GM21367 (cell line): ENCODE data around the gene EEF1AKMT3.
A peak's percentile ranks its signal among the peaks of the same experiment; 100 is the strongest.
"Not testable (repeated sequence)": the region's sequence is repeated elsewhere in the genome, so short reads cannot be mapped to it uniquely, and the experiment has no call there.

ENCODE experiments used
- ATAC-seq: cut with Tn5 transposase; IDR thresholded peaks from one replicate; pipeline ENCODE4 v1.9.1; 2021; ENCODE audit not compliant: unreplicated experiment

Gene EEF1AKMT3

DNA sequence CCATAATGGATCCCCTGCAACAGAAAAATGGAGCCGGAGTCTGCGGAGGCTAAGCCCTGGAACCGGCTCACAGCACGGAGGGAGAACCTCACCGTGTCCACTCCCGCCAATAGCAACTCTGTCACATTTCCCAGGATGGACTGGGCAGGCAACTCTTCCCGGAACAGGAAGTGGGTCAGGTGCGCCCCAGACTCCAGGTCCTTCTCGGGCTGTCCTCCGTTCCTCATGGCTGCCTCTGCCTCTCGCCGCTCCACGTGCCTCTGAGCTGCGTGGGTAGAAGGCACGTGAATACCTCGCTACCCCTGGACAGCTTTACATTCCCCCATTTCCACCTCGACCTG lies 7.8 kb upstream of the EEF1AKMT3 start:
- peak; percentile 16 for ATAC-seq

GRCh38 chr12:57765003-57765697 lies 7.3 kb upstream of the EEF1AKMT3 start:
- ATAC-seq, result peak; percentile 50

GRCh38 chr12:57765698-57766463 lies 6.5 kb upstream of the EEF1AKMT3 start:
- ATAC-seq, result no peak

DNA sequence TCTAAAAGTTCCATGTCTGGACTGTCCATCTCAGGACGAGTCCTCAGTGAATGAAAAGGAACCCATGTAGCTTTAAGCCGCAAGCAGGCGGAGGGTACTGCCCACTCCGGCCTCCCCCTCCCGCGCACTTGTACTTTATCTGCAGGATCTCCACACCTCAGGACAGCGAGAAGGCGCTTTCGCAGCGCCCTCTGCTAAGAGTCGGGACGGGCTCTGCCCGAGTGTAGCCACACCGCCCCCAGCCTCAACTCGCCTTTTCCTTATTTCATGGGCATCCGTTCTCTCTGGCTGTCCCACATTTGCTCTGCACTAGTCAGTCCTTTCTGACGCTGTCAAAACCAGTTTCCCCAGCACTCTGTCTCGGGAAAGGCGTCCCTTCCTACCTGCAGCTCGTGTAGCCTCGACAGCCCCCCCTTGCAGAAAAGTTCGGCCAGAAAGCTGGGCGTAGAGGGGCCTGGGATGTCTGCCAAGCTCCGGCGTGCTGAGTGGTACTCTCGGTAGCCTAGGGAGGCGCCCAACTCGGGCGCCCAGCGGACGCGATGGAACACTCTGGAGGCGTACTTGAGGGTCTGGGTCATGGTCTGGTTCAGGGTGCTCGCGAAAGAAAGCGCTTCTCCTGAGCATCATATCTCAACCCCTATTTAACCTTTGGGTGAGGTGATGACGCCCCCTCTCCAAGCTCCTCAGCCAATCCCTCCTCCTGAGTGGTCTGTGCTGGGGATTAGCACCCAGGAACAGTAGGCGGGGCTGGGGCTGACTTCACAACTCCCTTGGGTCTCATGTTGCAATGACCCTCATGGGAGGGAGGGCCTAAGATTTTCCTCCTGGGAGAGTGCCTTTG lies 5.7 kb upstream of the EEF1AKMT3 start, which contains the start of gene CYP27B1:
CYP27B1 (minus strand) TSS at position 615 of the 841 bp plus-strand sequence; CDS start at position 578, 37 bp downstream.
- ATAC-seq, result no peak

DNA sequence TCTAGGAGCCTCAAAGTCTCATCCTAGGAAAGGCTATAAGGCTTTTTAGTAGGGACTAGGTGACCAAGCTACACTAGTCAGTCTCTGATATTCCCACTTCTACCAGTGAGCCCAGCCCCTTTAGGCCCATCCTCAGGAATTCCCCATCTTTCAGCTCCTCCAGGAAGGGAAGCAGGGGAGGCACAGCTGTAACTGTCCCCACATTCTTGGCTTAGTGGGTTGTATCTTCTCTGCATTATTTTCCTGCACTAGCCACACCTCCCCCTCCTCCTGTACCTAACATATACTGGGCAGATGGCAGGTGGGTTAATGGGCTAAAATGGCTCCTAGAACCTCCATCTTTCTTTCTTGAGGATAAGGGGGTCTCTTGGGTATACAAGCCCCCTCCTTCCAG lies 5.1 kb upstream of the EEF1AKMT3 start:
- no peak for ATAC-seq

DNA sequence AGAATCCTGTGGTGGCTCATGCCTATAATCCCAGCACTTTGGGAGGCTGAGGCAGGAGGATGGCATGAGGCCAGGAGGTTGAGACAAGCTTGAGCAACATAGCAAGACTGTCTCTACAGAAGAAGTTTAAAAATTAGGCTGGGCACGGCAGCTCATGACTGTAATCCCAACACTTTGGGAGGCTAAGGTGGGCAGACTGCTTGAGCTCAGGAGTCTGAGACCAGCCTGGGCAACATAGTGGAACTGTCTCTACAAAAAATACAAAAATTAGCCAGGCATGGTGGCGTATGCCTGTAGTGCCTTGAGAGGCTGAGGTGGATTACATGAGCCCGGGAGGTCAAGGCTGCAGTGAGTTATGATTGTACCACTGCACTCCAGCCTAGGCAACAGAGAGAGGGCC lies 4.5 kb upstream of the EEF1AKMT3 start:
- no peak for ATAC-seq

DNA sequence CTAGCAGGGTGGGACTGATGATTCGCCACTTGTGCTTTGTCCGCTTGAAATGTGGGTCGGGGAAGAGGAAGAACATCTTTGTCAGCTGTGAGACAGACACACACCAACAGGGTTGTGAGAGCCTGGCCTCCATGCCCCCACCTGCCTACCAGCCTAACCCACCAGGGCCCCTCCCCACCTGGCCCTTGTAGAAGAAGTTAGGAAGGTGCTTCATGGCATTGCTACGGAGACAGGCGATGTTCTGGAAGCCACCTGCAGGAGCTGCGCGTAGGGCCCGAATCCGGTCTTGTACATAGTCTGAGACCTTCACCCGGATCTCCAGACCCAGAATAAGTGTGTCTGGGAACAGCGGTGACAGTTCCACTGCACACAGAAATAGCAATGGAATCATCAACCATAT lies 2.8 kb upstream of the EEF1AKMT3 start:
- no peak for ATAC-seq

DNA sequence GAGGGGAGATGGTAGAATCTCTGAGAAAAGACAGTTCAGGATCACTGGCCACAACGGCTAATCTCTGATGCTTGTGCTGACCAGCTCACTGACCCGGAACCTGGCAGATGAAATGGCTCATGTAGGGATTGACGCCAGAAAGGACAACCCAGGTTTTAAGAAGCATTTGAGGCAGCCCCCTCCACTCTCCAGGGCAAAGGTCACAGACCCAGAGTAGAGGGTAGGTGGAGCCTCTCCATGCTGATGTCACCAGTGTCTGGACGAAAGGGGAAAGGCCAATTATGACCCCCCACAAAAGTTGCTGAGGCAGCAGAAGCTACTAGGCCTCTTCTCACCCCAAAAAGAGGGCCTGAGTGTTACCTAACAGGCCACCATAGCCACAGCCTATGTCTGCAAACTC lies 1.7 kb upstream of the EEF1AKMT3 start:
- no peak for ATAC-seq

DNA sequence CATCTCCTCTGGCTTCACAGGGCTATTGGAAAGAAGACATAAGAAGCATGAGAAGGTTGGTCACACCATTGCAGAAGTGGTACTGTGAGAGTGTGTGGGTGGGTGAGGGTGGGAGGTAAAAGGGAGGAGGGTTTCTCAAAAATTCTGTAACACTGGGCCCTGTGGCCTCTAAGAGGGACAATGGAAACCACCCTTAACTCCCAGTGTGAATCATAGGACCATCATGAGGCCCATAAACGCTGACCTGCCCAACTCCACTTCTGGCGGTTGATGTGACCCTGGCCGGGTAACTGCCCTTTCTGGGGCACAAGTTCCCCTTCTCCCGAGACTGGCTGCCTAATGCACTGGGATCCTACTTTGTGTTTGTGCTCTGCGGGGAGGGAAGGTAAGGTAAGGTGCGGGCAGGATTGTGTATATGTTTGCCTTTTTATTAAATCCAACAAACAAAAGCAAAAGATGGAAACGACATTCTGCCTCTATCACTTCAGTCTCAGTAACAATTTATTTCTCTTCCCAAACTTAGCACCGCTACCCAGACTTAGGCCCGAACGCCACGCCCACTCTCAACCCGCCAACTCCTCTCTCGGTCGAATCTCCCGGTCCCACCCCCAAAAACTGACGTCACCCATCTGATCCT lies 1.1 kb upstream of the EEF1AKMT3 start:
- peak; percentile 54 for ATAC-seq

DNA sequence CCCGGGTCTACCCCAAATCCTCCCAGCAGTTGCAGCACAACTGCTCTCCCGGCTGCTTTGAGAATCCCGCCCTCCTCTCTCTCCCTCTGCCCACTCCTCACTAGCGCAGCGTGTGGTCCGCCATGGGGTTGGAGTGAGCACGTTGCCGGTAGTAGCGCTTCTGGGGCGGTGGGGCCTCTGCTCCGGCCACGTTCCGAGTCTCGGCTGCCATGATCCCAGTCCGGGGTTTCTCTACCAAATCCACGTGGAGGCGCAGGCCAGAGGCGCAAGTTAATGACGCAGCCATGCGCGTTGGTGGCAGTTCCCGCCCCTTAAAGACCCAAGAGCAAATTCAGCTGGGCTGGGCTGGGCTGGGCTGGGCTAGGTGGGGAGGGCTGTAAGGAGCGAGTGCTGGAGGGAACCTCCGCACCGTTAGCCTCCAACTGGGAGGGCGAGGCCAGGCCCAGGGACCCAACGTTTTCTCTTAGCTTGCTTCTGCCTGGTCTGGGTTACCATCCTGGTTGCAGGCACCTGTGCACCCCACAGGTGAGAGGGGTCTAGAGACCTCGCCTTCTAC lies 463 bp upstream of the EEF1AKMT3 start, which contains the start of gene METTL1:
METTL1 (minus strand) TSS at position 233 of the 556 bp plus-strand sequence; CDS start at position 211, 22 bp downstream.
- peak; percentile 72 for ATAC-seq

DNA sequence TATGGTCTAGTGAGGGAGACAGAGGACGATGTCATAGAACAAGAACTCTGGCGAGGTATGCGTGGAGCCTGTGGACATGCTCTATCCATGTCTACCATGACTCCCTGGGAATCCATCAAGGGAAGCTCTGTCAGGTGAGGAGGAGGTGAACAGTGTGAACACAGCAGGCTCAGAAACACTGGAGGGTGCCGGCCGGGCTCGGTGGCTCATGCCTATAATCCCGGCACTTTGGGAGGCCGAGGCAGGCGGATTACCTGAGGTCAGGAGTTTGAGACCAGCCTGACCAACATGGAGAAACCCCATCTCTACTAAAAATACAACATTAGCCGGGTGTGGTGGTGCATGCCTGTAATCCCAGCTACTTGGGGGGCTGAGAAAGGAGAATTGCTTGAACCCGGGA lies 2.2 kb downstream of the EEF1AKMT3 start:
- ATAC-seq, result not testable (repeated sequence)

DNA sequence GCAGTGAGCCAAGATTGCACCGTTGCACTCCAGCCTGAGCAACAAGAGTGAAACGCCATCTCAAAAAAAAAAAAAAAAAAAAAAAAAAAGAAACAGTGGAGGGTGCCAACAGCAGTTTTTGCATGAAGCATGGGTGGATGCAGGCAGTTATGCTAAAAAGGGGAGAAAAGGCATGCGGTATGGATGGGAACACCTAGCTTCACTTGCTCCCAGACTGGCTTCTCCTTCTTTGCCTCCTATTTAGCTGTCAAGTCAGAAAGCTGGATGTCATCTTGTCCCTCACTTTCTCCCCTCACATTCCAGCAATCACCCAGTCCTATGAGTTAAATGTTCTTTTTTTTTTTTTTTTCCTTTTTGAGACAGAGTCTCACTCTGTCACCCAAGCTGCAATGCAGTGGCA lies 2.6 kb downstream of the EEF1AKMT3 start:
- ATAC-seq, result no peak

DNA sequence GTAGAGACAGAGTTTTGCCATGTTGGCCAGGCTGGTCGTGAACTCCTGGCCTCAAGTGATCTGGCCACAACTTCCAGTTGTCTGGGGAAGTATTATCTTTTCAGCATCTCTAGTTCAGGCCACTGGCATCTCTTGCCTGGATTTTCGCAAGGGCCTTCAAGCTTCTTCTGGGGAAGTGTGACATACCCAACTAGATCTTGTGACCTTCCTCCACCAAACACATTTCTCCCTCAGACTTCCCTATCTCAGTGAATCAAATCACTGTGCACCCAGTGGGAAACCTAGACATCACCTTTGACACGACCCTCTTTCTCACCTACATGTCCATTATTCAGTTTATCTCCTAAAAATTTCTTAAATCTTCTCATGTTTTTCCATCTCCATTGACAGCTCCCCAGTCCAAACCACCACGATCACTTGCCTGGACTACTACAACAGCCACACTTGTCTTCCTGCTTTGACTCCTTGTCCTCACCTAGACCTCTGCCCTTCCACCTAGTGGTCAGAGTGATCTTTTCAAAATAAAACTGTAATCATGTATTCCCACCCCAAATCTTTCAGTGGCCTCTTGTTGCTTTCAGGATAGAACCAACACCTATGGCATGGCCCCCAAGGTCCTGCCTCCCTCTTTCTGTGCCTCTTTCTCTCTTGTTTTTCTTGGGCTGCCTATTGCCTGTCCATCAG lies 3.3 kb downstream of the EEF1AKMT3 start:
- ATAC-seq, result no peak

DNA sequence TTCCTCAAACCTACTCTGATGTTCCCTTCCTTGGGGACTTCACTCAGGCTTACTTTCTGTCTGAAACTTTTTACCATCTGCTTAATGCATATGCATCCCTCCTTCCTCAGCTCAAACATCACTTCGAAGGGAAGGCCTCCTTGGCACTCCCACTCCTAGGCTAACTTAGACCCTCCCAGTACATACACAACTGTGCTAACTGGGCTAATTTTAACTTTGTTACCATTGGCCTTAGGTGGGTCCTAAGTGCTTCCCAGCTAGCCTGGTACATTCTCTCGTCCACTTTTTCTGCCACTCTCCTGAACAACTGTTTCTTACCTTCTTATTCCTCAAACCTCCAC lies 3.8 kb downstream of the EEF1AKMT3 start:
- ATAC-seq, result no peak

DNA sequence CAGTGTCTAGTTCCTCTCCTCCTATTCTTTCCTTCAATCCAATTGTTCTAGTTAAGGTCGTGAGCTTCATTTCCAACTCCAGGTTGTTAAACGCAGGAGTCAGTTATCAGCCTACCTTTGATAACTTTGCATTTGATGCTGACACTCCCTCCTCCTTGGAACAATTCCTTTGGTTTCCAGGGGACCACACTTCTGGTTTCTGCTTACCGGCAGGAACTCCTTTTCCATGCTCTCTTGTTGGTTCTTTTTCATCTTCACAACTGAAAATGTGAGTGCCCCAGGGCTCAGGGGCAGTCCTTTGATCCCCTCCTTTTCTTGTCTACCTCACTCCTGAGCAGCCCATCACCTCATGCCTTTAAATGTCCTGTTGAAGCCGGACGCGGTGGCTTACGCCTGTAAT lies 5.0 kb downstream of the EEF1AKMT3 start:
- ATAC-seq, result no peak

- ATAC-seq, result no peak
These were observed 5.5 kb downstream of the EEF1AKMT3 start for GRCh38 chr12:57777911-57778310.

GRCh38 chr12:57779736-57780135 lies 7.3 kb downstream of the EEF1AKMT3 start:
- no peak for ATAC-seq

- no peak for ATAC-seq
These were observed 8.0 kb downstream of the EEF1AKMT3 start for GRCh38 chr12:57780284-57780897.

GRCh38 chr12:57781244-57781643 lies 8.8 kb downstream of the EEF1AKMT3 start:
- no peak for ATAC-seq

GRCh38 chr12:57781801-57782200 lies 9.4 kb downstream of the EEF1AKMT3 start:
- no peak for ATAC-seq
